NB4 (cell line): ENCODE results near the gene DDX4.
A peak's percentile ranks its signal among the peaks of the same experiment; 100 is the strongest.

ENCODE experiments used
- DNase-seq: peaks from one replicate; pipeline ENCODE4 v3.0.0; 2010; ENCODE audit warnings: low read depth
- H3K4me3 ChIP-seq: one replicate; pipeline ENCODE4 v1.5.1; 2011; ENCODE audit warnings: mild to moderate bottlenecking, low read depth, low read length, moderate library complexity
- MAX ChIP-seq: IDR thresholded peaks from 2 replicates; pipeline ENCODE4 v1.6.1; 2011; ENCODE audit warnings: low read depth, low read length
- MYC ChIP-seq: IDR thresholded peaks from 2 replicates; pipeline ENCODE4 v1.6.1; 2011; ENCODE audit warnings: low read depth, low read length
- POLR2A ChIP-seq: IDR thresholded peaks from 2 replicates; pipeline ENCODE4 v1.6.1; 2011; ENCODE audit warnings: mild to moderate bottlenecking; ENCODE audit not compliant: insufficient read length; ENCODE audit errors: extremely low read depth
- TF ChIP-seq, protein P1 (sequence below): IDR thresholded peaks from one replicate; pipeline ENCODE4 v1.5.1; 2012; ENCODE audit warnings: low read depth, low read length

DDX4 gene

DNA sequence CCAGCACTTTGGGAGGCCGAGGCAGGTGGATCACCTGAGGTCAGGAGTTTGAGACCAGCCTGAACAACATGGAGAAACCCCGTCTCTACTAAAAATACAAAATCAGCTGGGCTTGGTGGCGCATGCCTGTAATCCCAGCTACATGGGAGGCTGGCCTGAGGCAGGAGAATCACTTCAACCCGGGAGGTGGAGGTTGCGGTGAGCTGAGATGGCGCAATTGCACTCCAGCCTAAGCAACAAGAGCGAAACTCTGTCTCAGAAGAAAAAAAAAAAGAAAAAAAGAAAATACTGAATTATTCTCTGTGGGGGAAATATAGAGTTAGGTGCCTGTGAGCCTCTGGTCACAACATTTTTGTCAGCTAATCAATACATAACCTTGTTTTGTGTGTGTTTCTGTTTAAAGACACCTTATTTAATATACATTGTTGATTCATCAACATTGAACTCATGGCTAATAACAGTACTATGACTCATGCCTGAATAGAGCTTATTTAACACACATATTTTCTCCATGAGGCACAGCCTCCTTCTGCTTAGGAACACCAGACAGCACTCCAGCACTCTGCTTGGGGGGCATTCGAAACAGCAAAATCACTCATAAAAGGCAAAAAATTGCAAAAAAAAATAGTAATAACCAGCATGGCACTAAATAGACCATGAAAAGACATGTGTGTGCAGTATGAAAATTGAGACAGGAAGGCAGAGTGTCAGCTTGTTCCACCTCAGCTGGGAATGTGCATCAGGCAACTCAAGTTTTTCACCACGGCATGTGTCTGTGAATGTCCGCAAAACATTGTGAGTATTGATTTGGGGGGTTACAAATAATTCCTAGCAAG lies 113.2 kb downstream of the DDX4 start, which contains the start of gene IL31RA:
TSS of gene IL31RA (plus strand) at position 519 of the 836 bp plus-strand sequence. CDS start at position 733, 214 bp downstream.
- peak; percentile 83 for DNase-seq
- H3K4me3 ChIP-seq: peak within 1 kb of the TSS; percentile 47
- TF ChIP-seq, protein P1, sequence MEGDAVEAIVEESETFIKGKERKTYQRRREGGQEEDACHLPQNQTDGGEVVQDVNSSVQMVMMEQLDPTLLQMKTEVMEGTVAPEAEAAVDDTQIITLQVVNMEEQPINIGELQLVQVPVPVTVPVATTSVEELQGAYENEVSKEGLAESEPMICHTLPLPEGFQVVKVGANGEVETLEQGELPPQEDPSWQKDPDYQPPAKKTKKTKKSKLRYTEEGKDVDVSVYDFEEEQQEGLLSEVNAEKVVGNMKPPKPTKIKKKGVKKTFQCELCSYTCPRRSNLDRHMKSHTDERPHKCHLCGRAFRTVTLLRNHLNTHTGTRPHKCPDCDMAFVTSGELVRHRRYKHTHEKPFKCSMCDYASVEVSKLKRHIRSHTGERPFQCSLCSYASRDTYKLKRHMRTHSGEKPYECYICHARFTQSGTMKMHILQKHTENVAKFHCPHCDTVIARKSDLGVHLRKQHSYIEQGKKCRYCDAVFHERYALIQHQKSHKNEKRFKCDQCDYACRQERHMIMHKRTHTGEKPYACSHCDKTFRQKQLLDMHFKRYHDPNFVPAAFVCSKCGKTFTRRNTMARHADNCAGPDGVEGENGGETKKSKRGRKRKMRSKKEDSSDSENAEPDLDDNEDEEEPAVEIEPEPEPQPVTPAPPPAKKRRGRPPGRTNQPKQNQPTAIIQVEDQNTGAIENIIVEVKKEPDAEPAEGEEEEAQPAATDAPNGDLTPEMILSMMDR: no peak
- TF ChIP-seq POLR2A: no peak
- no peak for TF ChIP-seq MYC
- no peak for TF ChIP-seq MAX

- H3K4me3 ChIP-seq: peak overlapping the region; percentile 47
- DNase-seq: no peak
- TF ChIP-seq MYC (no peak), MAX (no peak), POLR2A (no peak)
- TF ChIP-seq, protein P1: no peak
Observed at GRCh38 chr5:55851675-55851979, 113.8 kb downstream of the DDX4 start.

DNA sequence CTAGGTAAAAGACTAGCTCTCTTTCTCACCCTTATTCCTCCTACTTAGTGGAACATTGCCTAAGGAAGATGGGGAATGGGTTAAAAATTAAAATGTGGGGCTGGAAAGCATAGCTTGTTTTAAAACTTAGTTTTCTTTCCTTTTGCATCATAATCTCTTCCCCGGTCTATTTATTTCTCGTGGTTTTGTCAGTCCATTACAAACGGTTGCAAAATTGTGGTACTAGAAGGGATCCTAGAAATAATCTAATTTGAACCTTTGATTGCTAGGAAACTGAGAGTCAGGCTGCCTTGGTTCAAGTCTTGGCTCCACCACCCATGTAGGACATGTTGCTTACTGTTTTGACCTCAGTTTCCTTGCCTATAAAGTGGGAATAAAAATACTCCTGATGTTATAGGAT lies 114.6 kb downstream of the DDX4 start:
- DNase-seq: peak; percentile 33
- TF ChIP-seq MAX: no peak
- no peak for TF ChIP-seq POLR2A
- no peak for TF ChIP-seq MYC
- TF ChIP-seq, protein P1: no peak
- peak overlapping the region; percentile 29 for H3K4me3 ChIP-seq

DNA sequence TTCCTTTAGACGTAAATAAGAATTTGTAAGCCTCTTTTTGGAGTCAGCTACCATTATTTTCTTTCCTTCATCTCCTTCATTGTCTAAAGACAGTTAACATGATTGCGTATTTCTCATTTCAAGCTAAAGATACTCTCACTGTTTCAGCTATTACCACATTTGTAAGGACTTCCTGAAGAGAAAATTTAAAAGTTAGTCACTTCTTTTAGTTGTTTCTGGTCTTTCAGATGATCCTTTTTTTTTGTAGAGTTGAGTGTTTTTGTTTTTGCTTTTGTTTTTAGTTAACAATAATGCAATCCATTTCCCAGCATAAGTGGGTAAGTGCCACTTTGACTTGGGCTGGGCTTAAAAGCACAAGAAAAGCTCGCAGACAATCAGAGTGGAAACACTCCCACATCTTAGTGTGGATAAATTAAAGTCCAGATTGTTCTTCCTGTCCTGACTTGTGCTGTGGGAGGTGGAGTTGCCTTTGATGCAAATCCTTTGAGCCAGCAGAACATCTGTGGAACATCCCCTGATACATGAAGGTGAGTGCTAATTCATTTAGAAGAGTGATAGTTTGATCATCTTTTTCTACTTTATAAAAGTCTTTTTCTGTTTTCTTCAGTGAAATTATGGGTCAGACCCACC lies 115.3 kb downstream of the DDX4 start:
- DNase-seq: peak; percentile 49

GRCh38 chr5:55853818-55854217 lies 116.0 kb downstream of the DDX4 start:
- no peak for DNase-seq
- no peak for TF ChIP-seq MAX
- TF ChIP-seq, protein P1: no peak
- peak overlapping the region; percentile 12 for H3K4me3 ChIP-seq

More for the DNA sequence above, 115.3 kb downstream of the DDX4 start:
- H3K4me3 ChIP-seq: peak overlapping the region; percentile 29
- TF ChIP-seq MYC (no peak), POLR2A (no peak), MAX (no peak)
- TF ChIP-seq, protein P1: no peak
